ENCODE data around the gene MARCKSL1. TPM values are rescaled to one million over a fixed set of nuclear protein-coding genes. Genes with fewer than 3 reads are reported as not detected.

MARCKSL1 gene
- total RNA-seq, 1 experiment from 2014 or later: 91.5 TPM

DNA sequence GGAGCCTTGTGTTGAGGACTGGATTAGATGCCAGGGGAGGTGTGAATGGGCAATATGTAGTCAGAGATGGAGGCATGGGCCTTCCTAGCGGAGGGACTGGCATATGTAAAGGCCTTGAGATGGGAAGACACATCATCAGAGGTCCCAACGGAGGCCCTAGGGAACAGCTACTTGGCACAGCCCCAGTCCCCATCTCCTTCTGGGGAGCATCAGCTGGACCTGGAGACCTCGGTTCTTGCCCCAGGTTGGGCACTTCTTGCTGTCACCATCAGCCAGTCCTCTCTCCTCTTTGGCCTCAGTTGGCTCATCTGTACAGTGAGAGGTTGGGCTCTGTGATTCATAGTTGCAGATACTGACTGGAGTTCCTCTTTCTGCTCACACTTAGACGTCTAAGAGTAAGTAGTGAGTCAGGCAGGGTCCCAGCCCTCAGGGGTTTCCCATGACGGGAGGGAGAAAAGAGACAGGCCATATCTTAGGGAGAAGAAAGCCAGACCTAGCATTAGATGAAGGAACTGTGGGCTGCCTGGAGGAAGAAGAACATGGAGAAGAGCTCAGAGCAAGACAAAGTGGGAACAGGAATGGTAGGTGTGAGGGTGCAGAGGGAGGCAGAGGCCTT, 3.4 kb upstream of the MARCKSL1 start:
- Histone ChIP-seq H2AFZ (no peak overlapping the region), H3K4me2 (no peak overlapping the region), H3K27ac (no peak overlapping the region), H3K79me2 (ENCODE audit: low read depth) (peaks cover 7% of the 10 kb centered on the region), H3K4me3 (no peak overlapping the region), H3K36me3 (ENCODE audit: low read depth) (no peaks in the 10 kb centered on the region), H3K9me3 (ENCODE audit: insufficient read depth, low read depth) (no peaks in the 10 kb centered on the region), H3K4me1 (replicated peaks; ENCODE audit: insufficient read depth) (peaks cover 26% of the 10 kb centered on the region), H3K27me3 (ENCODE audit: insufficient read depth, low read depth) (no peaks in the 10 kb centered on the region), H3F3A (ENCODE audit: insufficient read depth, low read depth) (peaks cover 12% of the 10 kb centered on the region; the same call in 1 of the 2 replicates), H4K20me1 (ENCODE audit: insufficient read depth) (no peaks in the 10 kb centered on the region), H3K9me2 (ENCODE audit: insufficient read depth) (no peaks in the 10 kb centered on the region)
- no TSS peak for BruUV-seq (replicated peaks)
- intact Hi-C loops (cut with micrococcal nuclease; ENCODE audit: unreplicated experiment): no loop called here
- ChIA-PET CTCF (no interaction called here), POLR2A (ENCODE audit: unreplicated experiment) (interaction anchor here (0.6 kb wide), 1 partner anchor 443 kb away, joined by 6 read pairs; no protein-coding TSS in a partner anchor)
- TF ChIP-seq, protein P1, sequence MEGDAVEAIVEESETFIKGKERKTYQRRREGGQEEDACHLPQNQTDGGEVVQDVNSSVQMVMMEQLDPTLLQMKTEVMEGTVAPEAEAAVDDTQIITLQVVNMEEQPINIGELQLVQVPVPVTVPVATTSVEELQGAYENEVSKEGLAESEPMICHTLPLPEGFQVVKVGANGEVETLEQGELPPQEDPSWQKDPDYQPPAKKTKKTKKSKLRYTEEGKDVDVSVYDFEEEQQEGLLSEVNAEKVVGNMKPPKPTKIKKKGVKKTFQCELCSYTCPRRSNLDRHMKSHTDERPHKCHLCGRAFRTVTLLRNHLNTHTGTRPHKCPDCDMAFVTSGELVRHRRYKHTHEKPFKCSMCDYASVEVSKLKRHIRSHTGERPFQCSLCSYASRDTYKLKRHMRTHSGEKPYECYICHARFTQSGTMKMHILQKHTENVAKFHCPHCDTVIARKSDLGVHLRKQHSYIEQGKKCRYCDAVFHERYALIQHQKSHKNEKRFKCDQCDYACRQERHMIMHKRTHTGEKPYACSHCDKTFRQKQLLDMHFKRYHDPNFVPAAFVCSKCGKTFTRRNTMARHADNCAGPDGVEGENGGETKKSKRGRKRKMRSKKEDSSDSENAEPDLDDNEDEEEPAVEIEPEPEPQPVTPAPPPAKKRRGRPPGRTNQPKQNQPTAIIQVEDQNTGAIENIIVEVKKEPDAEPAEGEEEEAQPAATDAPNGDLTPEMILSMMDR (conservative IDR thresholded peaks at IDR 0.05): no peak
- TF ChIP-seq EZH2 (IDR thresholded peaks at IDR 0.05; ENCODE audit: low read depth): no peak
- peak in 1 of 2 experiments; percentile 49 for DNase-seq

DNA sequence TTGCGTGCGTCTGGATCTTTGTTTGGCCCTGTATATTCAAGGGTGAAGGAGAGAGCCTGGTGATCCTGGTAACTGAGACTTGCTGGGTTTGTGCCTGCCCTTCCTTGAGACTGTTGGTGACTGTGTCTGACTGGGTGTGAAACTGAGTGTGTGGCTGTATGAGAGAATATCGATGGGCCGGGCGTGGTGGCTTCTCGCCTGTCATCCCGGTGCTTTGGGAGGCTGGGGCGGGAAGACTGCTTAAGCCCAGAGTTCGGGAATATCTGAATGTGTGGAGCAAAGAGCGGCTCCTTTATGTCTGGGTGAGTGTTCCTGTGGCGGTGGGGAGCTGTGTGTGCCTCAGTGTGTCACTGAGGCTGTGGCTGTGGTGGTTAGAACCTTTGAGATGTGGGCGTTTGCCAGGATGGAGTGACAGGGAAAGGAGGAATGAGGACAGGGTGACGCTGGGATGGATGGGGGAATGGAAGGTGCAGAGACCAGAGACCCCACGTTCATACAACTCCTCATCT, 2.7 kb upstream of the MARCKSL1 start:
- peaks cover 34% of the 10 kb centered on the region for H3K4me1 ChIP-seq (replicated peaks; ENCODE audit: insufficient read depth)
- DNase-seq: no peak
- intact Hi-C loops (cut with micrococcal nuclease; ENCODE audit: unreplicated experiment): no loop called here
- no peak overlapping the region for H3K27ac ChIP-seq
- H3K27me3 ChIP-seq (ENCODE audit: insufficient read depth, low read depth): no peaks in the 10 kb centered on the region
- H3K9me2 ChIP-seq (ENCODE audit: insufficient read depth): no peaks in the 10 kb centered on the region
- no peaks in the 10 kb centered on the region for H3K9me3 ChIP-seq (ENCODE audit: insufficient read depth, low read depth)
- ChIA-PET POLR2A (ENCODE audit: unreplicated experiment) (no interaction called here), CTCF (no interaction called here)
- TF ChIP-seq, protein P1 (conservative IDR thresholded peaks at IDR 0.05): no peak
- TF ChIP-seq EZH2 (IDR thresholded peaks at IDR 0.05; ENCODE audit: low read depth): no peak
- H3K36me3 ChIP-seq (ENCODE audit: low read depth): peaks cover 2% of the 10 kb centered on the region; the same call in 1 of the 2 replicates
- H3K4me2 ChIP-seq: no peak overlapping the region
- H4K20me1 ChIP-seq (ENCODE audit: insufficient read depth): no peaks in the 10 kb centered on the region
- H3K4me3 ChIP-seq: no peak overlapping the region
- no TSS peak for BruUV-seq (replicated peaks)
- H3K79me2 ChIP-seq (ENCODE audit: low read depth): peaks cover 13% of the 10 kb centered on the region
- peaks cover 17% of the 10 kb centered on the region; the same call in 1 of the 2 replicates for H3F3A ChIP-seq (ENCODE audit: insufficient read depth, low read depth)
- H2AFZ ChIP-seq: no peak overlapping the region

DNA sequence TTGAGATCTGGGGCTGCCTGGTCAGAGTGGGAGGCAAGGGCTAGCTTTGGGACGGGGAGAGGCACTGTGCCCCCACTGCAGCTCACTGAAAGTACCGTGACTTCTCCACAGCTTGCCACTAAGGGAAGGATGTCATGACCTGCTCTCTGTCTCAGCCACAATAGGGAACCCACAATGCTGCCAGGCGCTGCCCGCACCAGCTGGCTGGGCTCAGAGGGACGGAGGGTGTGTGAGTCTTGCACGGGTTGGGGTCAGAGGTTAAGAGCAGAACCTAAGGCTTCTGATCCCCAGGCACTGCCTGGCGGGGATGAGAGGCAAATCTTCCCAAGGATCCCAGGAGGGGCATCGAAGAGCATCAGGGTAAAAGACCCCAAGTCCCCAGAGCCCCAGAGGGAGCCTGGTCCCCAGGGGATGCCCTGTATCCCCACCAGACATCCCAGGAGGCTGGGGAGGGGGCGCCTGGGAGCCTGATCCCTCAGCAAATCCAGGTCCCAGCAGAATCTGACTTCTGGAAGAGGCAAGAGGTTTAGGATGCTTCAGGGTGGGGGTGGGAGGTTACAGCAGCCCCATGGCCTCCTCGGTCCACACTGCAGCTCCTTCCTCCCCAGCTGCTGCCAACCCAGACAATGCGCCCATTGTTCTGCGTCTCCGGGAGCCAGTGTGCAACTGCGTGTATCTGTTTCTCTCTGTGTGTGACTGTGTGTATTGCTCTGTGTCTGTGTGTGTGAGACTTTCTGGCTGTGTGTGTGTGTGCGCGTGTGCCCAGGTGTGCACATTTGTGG, 2.0 kb upstream of the MARCKSL1 start:
- Histone ChIP-seq H3K9me3 (ENCODE audit: insufficient read depth, low read depth) (no peaks in the 10 kb centered on the region), H3K27ac (no peak overlapping the region), H2AFZ (no peak overlapping the region), H4K20me1 (ENCODE audit: insufficient read depth) (no peaks in the 10 kb centered on the region), H3K79me2 (ENCODE audit: low read depth) (peaks cover 13% of the 10 kb centered on the region), H3K4me1 (replicated peaks; ENCODE audit: insufficient read depth) (peaks cover 40% of the 10 kb centered on the region), H3K9me2 (ENCODE audit: insufficient read depth) (no peaks in the 10 kb centered on the region), H3K4me2 (no peak overlapping the region), H3F3A (ENCODE audit: insufficient read depth, low read depth) (peaks cover 24% of the 10 kb centered on the region), H3K4me3 (no peak overlapping the region), H3K27me3 (ENCODE audit: insufficient read depth, low read depth) (no peaks in the 10 kb centered on the region), H3K36me3 (ENCODE audit: low read depth) (peaks cover 2% of the 10 kb centered on the region; the same call in 1 of the 2 replicates)
- no peak for TF ChIP-seq EZH2 (IDR thresholded peaks at IDR 0.05; ENCODE audit: low read depth)
- TF ChIP-seq, protein P1 (conservative IDR thresholded peaks at IDR 0.05): no peak
- CTCF ChIA-PET: no interaction called here
- BruUV-seq (replicated peaks): no TSS peak
- no peak for DNase-seq
- intact Hi-C loops (cut with micrococcal nuclease; ENCODE audit: unreplicated experiment): loop anchor here (2.0 kb wide), 1 partner anchor 13 kb away; no protein-coding TSS in a partner anchor
- POLR2A ChIA-PET (ENCODE audit: unreplicated experiment): no interaction called here

Measured in PC-9 (cell line).